Measurements from ENCODE around the gene GRM8.
"Not testable (repeated sequence)": the region's sequence is repeated elsewhere in the genome, so short reads cannot be mapped to it uniquely, and the experiment has no call there.

GRM8 gene

GRCh38 chr7:126958367-126958766, 294.4 kb downstream of the GRM8 start:
- DNase-seq (ENCODE audit: low read depth): no peak

GRCh38 chr7:126957443-126957842, 295.3 kb downstream of the GRM8 start:
- DNase-seq (ENCODE audit: low read depth): no peak
- no peak overlapping the region for H3K4me3 ChIP-seq (ENCODE audit: low read depth, low read length)

More at GRCh38 chr7:126958367-126958766, 294.4 kb downstream of the GRM8 start:
- no peak overlapping the region for H3K4me3 ChIP-seq (ENCODE audit: low read depth, low read length)

GRCh38 chr7:126953461-126953860, 299.3 kb downstream of the GRM8 start:
- no peak overlapping the region for H3K4me3 ChIP-seq (ENCODE audit: low read depth, low read length)
- DNase-seq (ENCODE audit: low read depth): no peak

GRCh38 chr7:126948664-126949063, 304.1 kb downstream of the GRM8 start:
- H3K4me3 ChIP-seq (ENCODE audit: low read depth, low read length): no peak overlapping the region
- no peak for DNase-seq (ENCODE audit: low read depth)

- DNase-seq (ENCODE audit: low read depth): no peak
- no peak overlapping the region for H3K4me3 ChIP-seq (ENCODE audit: low read depth, low read length)
Observed at GRCh38 chr7:126940723-126941307, 311.9 kb downstream of the GRM8 start.

- DNase-seq (ENCODE audit: low read depth): no peak
- H3K4me3 ChIP-seq (ENCODE audit: low read depth, low read length): no peak overlapping the region
Observed at GRCh38 chr7:126937171-126937570, 315.6 kb downstream of the GRM8 start.

GRCh38 chr7:126931581-126931980, 321.2 kb downstream of the GRM8 start:
- H3K4me3 ChIP-seq (ENCODE audit: low read depth, low read length): no peak overlapping the region
- no peak for DNase-seq (ENCODE audit: low read depth)

GRCh38 chr7:126930166-126930565, 322.6 kb downstream of the GRM8 start:
- H3K4me3 ChIP-seq (ENCODE audit: low read depth, low read length): no peak overlapping the region
- no peak for DNase-seq (ENCODE audit: low read depth)

GRCh38 chr7:126924477-126924876, 328.3 kb downstream of the GRM8 start:
- no peak overlapping the region for H3K4me3 ChIP-seq (ENCODE audit: low read depth, low read length)
- DNase-seq (ENCODE audit: low read depth): no peak

GRCh38 chr7:126911627-126912026, 341.1 kb downstream of the GRM8 start:
- DNase-seq (ENCODE audit: low read depth); H3K4me3 ChIP-seq (ENCODE audit: low read depth, low read length): not testable (repeated sequence)

- not testable (repeated sequence) for H3K4me3 ChIP-seq (ENCODE audit: low read depth, low read length); DNase-seq (ENCODE audit: low read depth)
Observed at GRCh38 chr7:126908564-126908963, 344.2 kb downstream of the GRM8 start.

- not testable (repeated sequence) for H3K4me3 ChIP-seq (ENCODE audit: low read depth, low read length); DNase-seq (ENCODE audit: low read depth)
Observed at GRCh38 chr7:126907657-126908056, 345.1 kb downstream of the GRM8 start.

- not testable (repeated sequence) for DNase-seq (ENCODE audit: low read depth); H3K4me3 ChIP-seq (ENCODE audit: low read depth, low read length)
Observed at GRCh38 chr7:126905255-126905654, 347.5 kb downstream of the GRM8 start.

- not testable (repeated sequence) for DNase-seq (ENCODE audit: low read depth); H3K4me3 ChIP-seq (ENCODE audit: low read depth, low read length)
Observed at GRCh38 chr7:126901041-126901765, 351.5 kb downstream of the GRM8 start.

GRCh38 chr7:126887980-126888379, 364.8 kb downstream of the GRM8 start:
- not testable (repeated sequence) for DNase-seq (ENCODE audit: low read depth); H3K4me3 ChIP-seq (ENCODE audit: low read depth, low read length)

- not testable (repeated sequence) for H3K4me3 ChIP-seq (ENCODE audit: low read depth, low read length); DNase-seq (ENCODE audit: low read depth)
Observed at GRCh38 chr7:126887560-126887959, 365.2 kb downstream of the GRM8 start.

GRCh38 chr7:126882730-126883129, 370.0 kb downstream of the GRM8 start:
- DNase-seq (ENCODE audit: low read depth); H3K4me3 ChIP-seq (ENCODE audit: low read depth, low read length): not testable (repeated sequence)

- not testable (repeated sequence) for DNase-seq (ENCODE audit: low read depth)
Observed at GRCh38 chr7:126881908-126882307, 370.8 kb downstream of the GRM8 start.

GRCh38 chr7:126881315-126881714, 371.4 kb downstream of the GRM8 start:
- no peak for DNase-seq (ENCODE audit: low read depth)
- no peak overlapping the region for H3K4me3 ChIP-seq (ENCODE audit: low read depth, low read length)

More at GRCh38 chr7:126881908-126882307, 370.8 kb downstream of the GRM8 start:
- H3K4me3 ChIP-seq (ENCODE audit: low read depth, low read length): not testable (repeated sequence)

- not testable (repeated sequence) for H3K4me3 ChIP-seq (ENCODE audit: low read depth, low read length); DNase-seq (ENCODE audit: low read depth)
Observed at GRCh38 chr7:126876536-126876935, 376.2 kb downstream of the GRM8 start.

GRCh38 chr7:126856691-126857291, 395.9 kb downstream of the GRM8 start:
- DNase-seq (ENCODE audit: low read depth): no peak
- H3K4me3 ChIP-seq (ENCODE audit: low read depth, low read length): no peak overlapping the region

Data from skeletal muscle cell (primary cell).